Measurements from ENCODE around the gene BTBD9. TPM values are rescaled to one million over a fixed set of nuclear protein-coding genes. Genes with fewer than 3 reads are reported as not detected.

The BTBD9 gene
- total and polyA plus RNA-seq, 2 of the 13 experiments (the other 11 are each of a cell fraction or from before 2014, with no cell fraction given) = 1.2 to 3.0 TPM

DNA sequence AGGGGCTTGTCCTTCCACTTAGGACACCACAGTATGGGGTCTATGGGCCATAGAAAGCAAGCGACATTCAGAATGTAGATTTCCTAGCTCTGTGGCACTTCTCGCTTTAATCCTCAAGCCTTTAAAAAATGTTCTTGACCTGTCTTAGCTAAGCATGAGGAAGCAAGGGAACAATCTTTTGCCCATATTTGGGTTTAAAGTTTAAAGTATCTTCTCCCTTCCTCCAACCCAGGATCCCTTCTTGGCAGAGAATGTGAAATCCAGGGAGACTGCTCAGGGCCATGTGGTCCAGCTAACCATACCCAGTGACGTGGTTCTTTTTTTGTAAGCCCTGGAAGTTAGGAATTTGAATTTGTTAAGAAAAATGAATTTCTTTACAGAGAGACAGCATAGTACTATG, 289.9 kb downstream of the BTBD9 start (continued):
- TF ChIP-seq, protein P1, sequence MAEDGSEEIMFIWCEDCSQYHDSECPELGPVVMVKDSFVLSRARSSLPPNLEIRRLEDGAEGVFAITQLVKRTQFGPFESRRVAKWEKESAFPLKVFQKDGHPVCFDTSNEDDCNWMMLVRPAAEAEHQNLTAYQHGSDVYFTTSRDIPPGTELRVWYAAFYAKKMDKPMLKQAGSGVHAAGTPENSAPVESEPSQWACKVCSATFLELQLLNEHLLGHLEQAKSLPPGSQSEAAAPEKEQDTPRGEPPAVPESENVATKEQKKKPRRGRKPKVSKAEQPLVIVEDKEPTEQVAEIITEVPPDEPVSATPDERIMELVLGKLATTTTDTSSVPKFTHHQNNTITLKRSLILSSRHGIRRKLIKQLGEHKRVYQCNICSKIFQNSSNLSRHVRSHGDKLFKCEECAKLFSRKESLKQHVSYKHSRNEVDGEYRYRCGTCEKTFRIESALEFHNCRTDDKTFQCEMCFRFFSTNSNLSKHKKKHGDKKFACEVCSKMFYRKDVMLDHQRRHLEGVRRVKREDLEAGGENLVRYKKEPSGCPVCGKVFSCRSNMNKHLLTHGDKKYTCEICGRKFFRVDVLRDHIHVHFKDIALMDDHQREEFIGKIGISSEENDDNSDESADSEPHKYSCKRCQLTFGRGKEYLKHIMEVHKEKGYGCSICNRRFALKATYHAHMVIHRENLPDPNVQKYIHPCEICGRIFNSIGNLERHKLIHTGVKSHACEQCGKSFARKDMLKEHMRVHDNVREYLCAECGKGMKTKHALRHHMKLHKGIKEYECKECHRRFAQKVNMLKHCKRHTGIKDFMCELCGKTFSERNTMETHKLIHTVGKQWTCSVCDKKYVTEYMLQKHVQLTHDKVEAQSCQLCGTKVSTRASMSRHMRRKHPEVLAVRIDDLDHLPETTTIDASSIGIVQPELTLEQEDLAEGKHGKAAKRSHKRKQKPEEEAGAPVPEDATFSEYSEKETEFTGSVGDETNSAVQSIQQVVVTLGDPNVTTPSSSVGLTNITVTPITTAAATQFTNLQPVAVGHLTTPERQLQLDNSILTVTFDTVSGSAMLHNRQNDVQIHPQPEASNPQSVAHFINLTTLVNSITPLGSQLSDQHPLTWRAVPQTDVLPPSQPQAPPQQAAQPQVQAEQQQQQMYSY (CRISPR knock-in tag; IDR thresholded peaks at IDR 0.05) = no peak
- TF ChIP-seq GTF2F1 (IDR thresholded peaks at IDR 0.05; ENCODE audit: low read length) = no peak

DNA sequence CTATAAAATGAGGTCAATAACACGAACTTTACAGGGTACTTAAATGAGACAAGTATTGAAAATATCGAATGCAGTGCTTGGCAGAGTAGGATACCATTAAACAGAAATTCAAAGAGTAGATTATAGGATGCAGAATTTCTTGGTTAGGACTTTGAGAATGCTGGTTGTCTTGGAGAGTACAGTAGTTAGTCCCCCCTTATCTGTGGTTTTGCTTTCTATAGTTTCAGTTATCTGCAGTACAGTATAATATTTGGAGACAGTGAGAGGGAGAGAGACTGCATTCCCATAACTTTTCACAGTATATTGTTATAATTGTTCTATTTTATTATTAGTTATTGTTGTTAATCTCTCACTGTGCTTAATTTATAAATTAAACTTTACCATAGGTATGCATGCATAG, 290.5 kb downstream of the BTBD9 start:
- DNase-seq (ENCODE audit: low spot score) (no peak), FAIRE-seq (no peak), ATAC-seq (no peak)
- Histone ChIP-seq H3K79me2 (ENCODE audit: insufficient read depth, low read length) (no peaks in the 10 kb centered on the region), H3K9ac (ENCODE audit: insufficient read depth, low read depth, low read length) (no peak overlapping the region), H4K20me1 (ENCODE audit: insufficient read depth, low read length) (no peaks in the 10 kb centered on the region), H3K27me3 (ENCODE audit: control insufficient read depth in 1 of 2, insufficient read depth in 2 of 2, low read length in 2 of 2) (no peaks in the 10 kb centered on the region), H3K4me1 (ENCODE audit: insufficient read depth, low read length) (no peaks in the 10 kb centered on the region), H3K36me3 (replicated peaks in 1 of 2; ENCODE audit: control insufficient read depth in 1 of 2, insufficient read depth in 2 of 2, low read length in 2 of 2) (no peaks in the 10 kb centered on the region), H3K9me3 (ENCODE audit: low read length) (no peaks in the 10 kb centered on the region), H3K4me2 (ENCODE audit: low read depth, low read length) (no peak overlapping the region), H2AFZ (ENCODE audit: low read length) (no peak overlapping the region), H3K27ac (ENCODE audit: extremely low read length, insufficient read depth, low read length) (no peak overlapping the region), H3K4me3 (replicated peaks in 1 of 3; ENCODE audit: insufficient read depth in 1 of 3, low read depth in 2 of 3, low read length in 3 of 3) (no peak overlapping the region)
- intact Hi-C loops (cut with micrococcal nuclease; ENCODE audit: unreplicated experiment) = no loop called here
- in situ Hi-C loops (cut with HindIII; ENCODE audit: extremely low pct_ligation_motif_present, low pct_unique_long_range_greater_than_20kb) = no loop called here
- WGBS (ENCODE audit: low lambda C conversion rate) = 3% methylated on average over 2 of the region's 2 CpGs
- ChIA-PET POLR2A (no interaction called here), CTCF (ENCODE audit: low intra/inter-chr PET ratio, low total read pairs) (no interaction called here)
- BruUV-seq (replicated peaks) = no TSS peak
- TF ChIP-seq HNRNPK (IDR thresholded peaks at IDR 0.05; ENCODE audit: low read depth, low read length, poor library complexity, severe bottlenecking) (no peak), ZFP37 (CRISPR knock-in tag; IDR thresholded peaks at IDR 0.05; ENCODE audit: borderline replicate concordance) (no peak), ZNF703 (CRISPR knock-in tag; IDR thresholded peaks at IDR 0.05; ENCODE audit: borderline replicate concordance) (no peak), ZNF564 (CRISPR knock-in tag; IDR thresholded peaks at IDR 0.05) (no peak), EP300 (IDR thresholded peaks at IDR 0.05; ENCODE audit: low read depth in 2 of 2, low read length in 2 of 2) (no peak), EP300 (CRISPR knock-in tag; IDR thresholded peaks at IDR 0.05; ENCODE audit: borderline replicate concordance) (no peak), ARNTL (CRISPR knock-in tag; IDR thresholded peaks at IDR 0.05) (no peak), GATA4 (IDR thresholded peaks at IDR 0.05; ENCODE audit: borderline replicate concordance, low read depth) (no peak), NFE2L1 (CRISPR knock-in tag; IDR thresholded peaks at IDR 0.05; ENCODE audit: borderline replicate concordance) (no peak), FOXM1 (CRISPR knock-in tag; IDR thresholded peaks at IDR 0.05) (no peak), ZNF891 (CRISPR knock-in tag; IDR thresholded peaks at IDR 0.05) (no peak), ZSCAN9 (CRISPR knock-in tag; IDR thresholded peaks at IDR 0.05; ENCODE audit: borderline replicate concordance) (no peak), FOSL2 (CRISPR knock-in tag; IDR thresholded peaks at IDR 0.05) (no peak), GABPA (IDR thresholded peaks at IDR 0.05; ENCODE audit: low read depth, low read length) (no peak), GABPA (CRISPR knock-in tag; IDR thresholded peaks at IDR 0.05; ENCODE audit: low read depth) (no peak), REL (CRISPR knock-in tag; conservative IDR thresholded peaks at IDR 0.05) (no peak), ZNF292 (CRISPR knock-in tag; IDR thresholded peaks at IDR 0.05; ENCODE audit: borderline replicate concordance, low read depth) (no peak)
- TF ChIP-seq, protein P2, sequence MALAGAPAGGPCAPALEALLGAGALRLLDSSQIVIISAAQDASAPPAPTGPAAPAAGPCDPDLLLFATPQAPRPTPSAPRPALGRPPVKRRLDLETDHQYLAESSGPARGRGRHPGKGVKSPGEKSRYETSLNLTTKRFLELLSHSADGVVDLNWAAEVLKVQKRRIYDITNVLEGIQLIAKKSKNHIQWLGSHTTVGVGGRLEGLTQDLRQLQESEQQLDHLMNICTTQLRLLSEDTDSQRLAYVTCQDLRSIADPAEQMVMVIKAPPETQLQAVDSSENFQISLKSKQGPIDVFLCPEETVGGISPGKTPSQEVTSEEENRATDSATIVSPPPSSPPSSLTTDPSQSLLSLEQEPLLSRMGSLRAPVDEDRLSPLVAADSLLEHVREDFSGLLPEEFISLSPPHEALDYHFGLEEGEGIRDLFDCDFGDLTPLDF (CRISPR knock-in tag; IDR thresholded peaks at IDR 0.05) = no peak
- TF ChIP-seq, protein P3, sequence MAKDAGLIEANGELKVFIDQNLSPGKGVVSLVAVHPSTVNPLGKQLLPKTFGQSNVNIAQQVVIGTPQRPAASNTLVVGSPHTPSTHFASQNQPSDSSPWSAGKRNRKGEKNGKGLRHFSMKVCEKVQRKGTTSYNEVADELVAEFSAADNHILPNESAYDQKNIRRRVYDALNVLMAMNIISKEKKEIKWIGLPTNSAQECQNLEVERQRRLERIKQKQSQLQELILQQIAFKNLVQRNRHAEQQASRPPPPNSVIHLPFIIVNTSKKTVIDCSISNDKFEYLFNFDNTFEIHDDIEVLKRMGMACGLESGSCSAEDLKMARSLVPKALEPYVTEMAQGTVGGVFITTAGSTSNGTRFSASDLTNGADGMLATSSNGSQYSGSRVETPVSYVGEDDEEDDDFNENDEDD (CRISPR knock-in tag; IDR thresholded peaks at IDR 0.05; ENCODE audit: borderline replicate concordance) = no peak
